Endothelial cell of umbilical vein (primary cell): Measurements from ENCODE around the gene NDUFS6. TPM values are rescaled to one million over a fixed set of nuclear protein-coding genes. Genes with fewer than 3 reads are reported as not detected.
A peak's percentile ranks its signal among the peaks of the same experiment; 100 is the strongest.
"Not testable (repeated sequence)": the region's sequence is repeated elsewhere in the genome, so short reads cannot be mapped to it uniquely, and the experiment has no call there.

ENCODE experiments used
- BruUV-seq: library from RNA; stranded (reverse); fragments of 400-500 nt; replicated peaks from 2 replicates; lab custom pipeline; 2021; lab: Mats Ljungman, UMichigan
- CTCF ChIA-PET: fragments of 300-600, 350-600 bp; sonication (Branson Sonifier 250); formaldehyde crosslinking; loops from one replicate; lab custom pipeline; 2021; ENCODE audit warnings: antibody characterized with exemption, inconsistent platforms; lab: Charles Lee
- POLR2A ChIA-PET: fragments of 300-600, 350-600 bp; sonication (Branson Sonifier 250); formaldehyde crosslinking; loops from one replicate; lab custom pipeline; 2021; ENCODE audit warnings: antibody characterized with exemption, inconsistent platforms; lab: Charles Lee
- DNase-seq: peaks from one replicate; pipeline ENCODE4 v3.0.0-alpha.2; 2011; ENCODE audit warnings: low read depth, low spot score
- FAIRE-seq: peaks from 2 replicates; lab custom pipeline; 2011; peaks lifted over from hg19 to GRCh38; lab: Jason Lieb, UNC
- H2AFZ ChIP-seq: 2 replicates; pipeline ENCODE4 v1.6.0; 2012; ENCODE audit warnings: low read depth, low read length, control low read depth, inconsistent platforms
- H3K27ac ChIP-seq: 2 replicates; pipeline ENCODE4 v1.5.1; 2011; ENCODE audit warnings: low read depth, mild to moderate bottlenecking, control low read depth, low read length, moderate library complexity; ENCODE audit not compliant: insufficient read depth
- H3K27me3 ChIP-seq, 2 experiments: 2 replicates each; pipeline versions ENCODE4 v1.6.0 to v1.6.1; 2011; ENCODE audit warnings: low read length in 2 of 2, mixed read lengths in 1 of 2; ENCODE audit not compliant: control insufficient read depth in 2 of 2, insufficient read depth in 2 of 2
- H3K36me3 ChIP-seq, 2 experiments: 2 replicates in 1 of 2; 3 replicates in 1 of 2; pipeline ENCODE4 v1.5.1; 2011; ENCODE audit warnings: low read length in 2 of 2, mild to moderate bottlenecking in 1 of 2, moderate library complexity in 1 of 2; ENCODE audit not compliant: control insufficient read depth in 2 of 2, insufficient read depth in 2 of 2; ENCODE audit errors: extremely low read depth in 1 of 2
- H3K4me1 ChIP-seq: 3 replicates; pipeline ENCODE4 v1.5.1; 2011; ENCODE audit warnings: mild to moderate bottlenecking, low read length; ENCODE audit not compliant: control insufficient read depth, insufficient read depth; ENCODE audit errors: extremely low read depth
- H3K4me2 ChIP-seq: 2 replicates; pipeline ENCODE4 v1.6.1; 2011; ENCODE audit warnings: low read length, control low read depth, mixed read lengths; ENCODE audit not compliant: insufficient read depth
- H3K4me3 ChIP-seq, 3 experiments: fragments of 200-600 bp in 1 of 3; sonication (generic), shearing (Covaris generic) in 1 of 3; replicated peaks in 1 of 3; 2 replicates each; pipeline ENCODE4 v1.5.1; 2011 to 2016; ENCODE audit warnings: control low read depth in 3 of 3, low read length in 3 of 3, mild to moderate bottlenecking in 2 of 3, inconsistent platforms in 1 of 3, low read depth in 1 of 3, moderate library complexity in 1 of 3; ENCODE audit not compliant: insufficient read depth in 1 of 3
- H3K79me2 ChIP-seq: 2 replicates; pipeline ENCODE4 v1.6.0; 2012; ENCODE audit warnings: low read length, inconsistent platforms; ENCODE audit not compliant: control insufficient read depth, insufficient read depth
- H3K9ac ChIP-seq: replicated peaks from 2 replicates; pipeline ENCODE3; 2011; ENCODE audit warnings: low read length, control low read depth; ENCODE audit not compliant: insufficient read depth; ENCODE audit errors: extremely low read depth
- H3K9me1 ChIP-seq: replicated peaks from 3 replicates; pipeline ENCODE4 v1.6.0; 2011; ENCODE audit warnings: mild to moderate bottlenecking, low read length; ENCODE audit not compliant: control insufficient read depth, insufficient read depth; ENCODE audit errors: extremely low read depth
- H3K9me3 ChIP-seq: replicated peaks from 2 replicates; pipeline ENCODE4 v1.5.1; 2012; ENCODE audit warnings: low read length, inconsistent platforms; ENCODE audit not compliant: control insufficient read depth, insufficient read depth
- H4K20me1 ChIP-seq: replicated peaks from 2 replicates; pipeline ENCODE3; 2011; ENCODE audit warnings: mild to moderate bottlenecking, low read length; ENCODE audit not compliant: control insufficient read depth, insufficient read depth; ENCODE audit errors: extremely low read depth
- EZH2 ChIP-seq: IDR thresholded peaks from 2 replicates; pipeline ENCODE4 v1.6.1; 2012; ENCODE audit warnings: borderline replicate concordance, low read depth, mild to moderate bottlenecking, moderate library complexity, low read length, inconsistent platforms; ENCODE audit not compliant: severe bottlenecking
- FOS ChIP-seq: IDR thresholded peaks from 2 replicates; pipeline ENCODE4 v1.6.1; 2011; ENCODE audit warnings: mild to moderate bottlenecking, low read length, moderate library complexity, borderline replicate concordance; ENCODE audit not compliant: insufficient read depth
- GATA2 ChIP-seq: IDR thresholded peaks from 2 replicates; pipeline ENCODE4 v1.7.0; 2011; ENCODE audit warnings: low read depth, mild to moderate bottlenecking, moderate library complexity, mixed read lengths, low read length; ENCODE audit not compliant: insufficient read length, insufficient read depth
- JUN ChIP-seq: IDR thresholded peaks from 2 replicates; pipeline ENCODE4 v1.6.1; 2011; ENCODE audit warnings: borderline replicate concordance, low read depth; ENCODE audit not compliant: insufficient read length, insufficient read depth
- MAX ChIP-seq: IDR thresholded peaks from 2 replicates; pipeline ENCODE4 v1.6.1; 2011; ENCODE audit not compliant: insufficient read depth, insufficient read length
- MYC ChIP-seq: IDR thresholded peaks from one replicate; pipeline ENCODE4 v1.6.1; 2011; ENCODE audit warnings: mild to moderate bottlenecking, low read depth, low read length
- POLR2A ChIP-seq: IDR thresholded peaks from 2 replicates; pipeline ENCODE4 v1.6.1; 2012; ENCODE audit warnings: low read depth, mild to moderate bottlenecking, control low read depth, low read length
- POLR2AphosphoS5 ChIP-seq: IDR thresholded peaks from 2 replicates; pipeline ENCODE4 v1.6.1; 2012; ENCODE audit warnings: low read depth, mild to moderate bottlenecking, control low read depth, low read length, moderate library complexity; ENCODE audit not compliant: insufficient read depth
- dilution Hi-C: fragments of 300-500 bp; cut with MboI; formaldehyde crosslinking; loops from one replicate; pipeline ENCODE4 v1.15.0; 2019; ENCODE audit warnings: low sequenced_read_pairs; ENCODE audit not compliant: extremely low pct_ligation_motif_present
- intact Hi-C: fragments of 100-400 bp; cut with micrococcal nuclease; formaldehyde crosslinking; loops from one replicate; pipeline ENCODE4 v1.10.0; 2022
- polyA plus RNA-seq, 4 experiments: library from polyadenylated mRNA; depleted of rRNA in 3 of 4; stranded (reverse) in 3 of 4; unstranded in 1 of 4; fragments of >200 nt; gene quantifications; 2 replicates each; pipeline versions ENCODE4 v1.2.1 to v1.2.3, GENCODE V29; 2011 to 2012; ENCODE audit warnings: missing spikeins in 1 of 4
- total RNA-seq: library from RNA; stranded (reverse); gene quantifications from 2 replicates; pipeline ENCODE4 v1.2.3, GENCODE V29; 2021
- TF ChIP-seq, protein P1 (sequence below), 2 donors: IDR thresholded peaks; 1 replicate in 1 of 2; 2 replicates in 1 of 2; pipeline ENCODE4 v1.5.1; 2011; ENCODE audit warnings: low read length in 2 of 2, mild to moderate bottlenecking in 2 of 2, moderate library complexity in 2 of 2, control low read depth in 1 of 2, inconsistent platforms in 1 of 2, low read depth in 1 of 2; ENCODE audit not compliant: insufficient read depth in 1 of 2; ENCODE audit errors: extremely low read depth in 1 of 2

The NDUFS6 gene
- total and polyA plus RNA-seq, 2 donors (not counting 3 experiments of a cell fraction or from before 2014, with no cell fraction given) = 42.5 to 127 TPM

DNA sequence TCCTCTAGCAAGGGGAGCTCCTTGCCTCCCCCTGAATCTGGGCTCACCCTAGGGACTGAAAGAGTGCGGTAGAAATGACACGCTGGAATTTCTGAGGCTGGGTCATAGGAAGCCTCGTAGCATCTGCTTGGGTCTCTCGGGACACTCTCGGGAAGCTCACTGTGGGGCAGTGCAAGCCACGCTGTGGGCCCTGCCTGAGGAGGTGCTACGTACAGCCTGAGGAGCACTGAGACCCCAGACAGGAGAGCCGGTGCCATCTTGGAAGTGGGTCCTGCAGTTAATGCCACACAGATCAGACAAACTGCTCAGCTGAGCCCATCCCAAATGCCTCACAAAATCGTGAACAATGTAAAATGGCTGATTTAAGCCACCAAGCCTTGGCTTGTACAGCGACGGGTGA is 3.4 kb upstream of the NDUFS6 start:
- no peak for FAIRE-seq
- CTCF ChIA-PET = interaction anchor here (1.5 kb wide), 1 partner anchor 25 kb away, joined by 5 read pairs; no protein-coding TSS in a partner anchor
- TF ChIP-seq EZH2 = no peak
- no peak for TF ChIP-seq GATA2
- TF ChIP-seq MYC = no peak
- no peak for TF ChIP-seq FOS
- TF ChIP-seq POLR2AphosphoS5 = no peak
- TF ChIP-seq MAX = no peak
- no peak for TF ChIP-seq POLR2A
- TF ChIP-seq, protein P1, sequence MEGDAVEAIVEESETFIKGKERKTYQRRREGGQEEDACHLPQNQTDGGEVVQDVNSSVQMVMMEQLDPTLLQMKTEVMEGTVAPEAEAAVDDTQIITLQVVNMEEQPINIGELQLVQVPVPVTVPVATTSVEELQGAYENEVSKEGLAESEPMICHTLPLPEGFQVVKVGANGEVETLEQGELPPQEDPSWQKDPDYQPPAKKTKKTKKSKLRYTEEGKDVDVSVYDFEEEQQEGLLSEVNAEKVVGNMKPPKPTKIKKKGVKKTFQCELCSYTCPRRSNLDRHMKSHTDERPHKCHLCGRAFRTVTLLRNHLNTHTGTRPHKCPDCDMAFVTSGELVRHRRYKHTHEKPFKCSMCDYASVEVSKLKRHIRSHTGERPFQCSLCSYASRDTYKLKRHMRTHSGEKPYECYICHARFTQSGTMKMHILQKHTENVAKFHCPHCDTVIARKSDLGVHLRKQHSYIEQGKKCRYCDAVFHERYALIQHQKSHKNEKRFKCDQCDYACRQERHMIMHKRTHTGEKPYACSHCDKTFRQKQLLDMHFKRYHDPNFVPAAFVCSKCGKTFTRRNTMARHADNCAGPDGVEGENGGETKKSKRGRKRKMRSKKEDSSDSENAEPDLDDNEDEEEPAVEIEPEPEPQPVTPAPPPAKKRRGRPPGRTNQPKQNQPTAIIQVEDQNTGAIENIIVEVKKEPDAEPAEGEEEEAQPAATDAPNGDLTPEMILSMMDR (IDR thresholded peaks at IDR 0.05; ENCODE audit: extremely low read depth in 1 of 2, insufficient read depth in 1 of 2, low read depth in 1 of 2, low read length in 2 of 2) = no peak
- TF ChIP-seq JUN = no peak
- no peak overlapping the region for H3K27ac ChIP-seq
- POLR2A ChIA-PET = no interaction called here
- no TSS peak for BruUV-seq
- no peak overlapping the region for H2AFZ ChIP-seq
- H3K27me3 ChIP-seq = no peaks in the 10 kb centered on the region
- intact Hi-C loops = no loop called here
- peaks cover 51% of the 10 kb centered on the region for H3K79me2 ChIP-seq
- no peaks in the 10 kb centered on the region for H4K20me1 ChIP-seq
- H3K4me3 ChIP-seq = no peak overlapping the region
- H3K36me3 ChIP-seq = peaks cover 4 to 14% of the 10 kb centered on the region in 2 experiments
- no peak for DNase-seq
- H3K9me3 ChIP-seq = no peaks in the 10 kb centered on the region
- dilution Hi-C loops = no loop called here
- no peaks in the 10 kb centered on the region for H3K9me1 ChIP-seq
- no peak overlapping the region for H3K9ac ChIP-seq
- H3K4me2 ChIP-seq = no peak overlapping the region
- peaks cover 28% of the 10 kb centered on the region for H3K4me1 ChIP-seq

DNA sequence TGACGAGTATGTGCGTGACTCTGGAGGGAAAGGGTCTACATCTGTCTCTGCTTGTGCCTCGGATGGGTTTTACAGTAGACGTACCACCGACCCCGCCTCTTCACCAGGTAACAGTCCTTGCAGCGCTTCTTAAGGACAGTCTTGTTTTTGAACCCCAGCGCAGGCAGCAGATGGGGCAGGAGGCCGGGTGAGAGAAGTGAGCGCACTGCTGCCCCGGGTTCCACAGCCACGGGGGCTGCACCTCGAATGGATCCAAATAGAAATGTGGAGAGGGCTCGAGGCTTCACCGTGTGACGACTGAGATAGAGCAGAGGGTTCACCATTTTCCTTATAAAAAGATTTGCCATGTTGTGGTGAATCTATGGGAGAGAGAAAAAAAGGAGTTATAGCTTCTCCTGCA is 2.6 kb upstream of the NDUFS6 start:
- FAIRE-seq, intact Hi-C loops, H3K9me3 ChIP-seq, H3K27me3 ChIP-seq, H4K20me1 ChIP-seq, DNase-seq, H3K9me1 ChIP-seq, dilution Hi-C loops, H2AFZ ChIP-seq: not testable (repeated sequence)
- peaks cover 6 to 20% of the 10 kb centered on the region in 2 experiments for H3K36me3 ChIP-seq
- peak overlapping the region; percentile 57 to 62 (median 58) for H3K4me3 ChIP-seq
- peak overlapping the region; percentile 38 for H3K27ac ChIP-seq
- H3K9ac ChIP-seq = peak overlapping the region; percentile 58
- ChIA-PET POLR2A (interaction anchor here (1.3 kb wide), 1 partner anchor 8 kb away, joined by 5 read pairs; no protein-coding TSS in a partner anchor), CTCF (interaction anchor here (1.2 to 1.5 kb wide), 3 partner anchors 8 to 35 kb away, joined by 5 to 11 read pairs (median 9); no protein-coding TSS in a partner anchor)
- H3K79me2 ChIP-seq = peaks cover 58% of the 10 kb centered on the region
- peak overlapping the region; percentile 88 for H3K4me2 ChIP-seq
- H3K4me1 ChIP-seq = peaks cover 21% of the 10 kb centered on the region
- BruUV-seq = TSS peak; percentile 64
